GM19025 (cell line): ENCODE data around the gene SLC17A7.

Experiments
- ATAC-seq: cut with Tn5 transposase; IDR thresholded peaks from one replicate; pipeline ENCODE4 v1.9.1; 2021; ENCODE audit warnings: mild to moderate bottlenecking, low read depth, moderate library complexity; ENCODE audit not compliant: unreplicated experiment

SLC17A7 gene

DNA sequence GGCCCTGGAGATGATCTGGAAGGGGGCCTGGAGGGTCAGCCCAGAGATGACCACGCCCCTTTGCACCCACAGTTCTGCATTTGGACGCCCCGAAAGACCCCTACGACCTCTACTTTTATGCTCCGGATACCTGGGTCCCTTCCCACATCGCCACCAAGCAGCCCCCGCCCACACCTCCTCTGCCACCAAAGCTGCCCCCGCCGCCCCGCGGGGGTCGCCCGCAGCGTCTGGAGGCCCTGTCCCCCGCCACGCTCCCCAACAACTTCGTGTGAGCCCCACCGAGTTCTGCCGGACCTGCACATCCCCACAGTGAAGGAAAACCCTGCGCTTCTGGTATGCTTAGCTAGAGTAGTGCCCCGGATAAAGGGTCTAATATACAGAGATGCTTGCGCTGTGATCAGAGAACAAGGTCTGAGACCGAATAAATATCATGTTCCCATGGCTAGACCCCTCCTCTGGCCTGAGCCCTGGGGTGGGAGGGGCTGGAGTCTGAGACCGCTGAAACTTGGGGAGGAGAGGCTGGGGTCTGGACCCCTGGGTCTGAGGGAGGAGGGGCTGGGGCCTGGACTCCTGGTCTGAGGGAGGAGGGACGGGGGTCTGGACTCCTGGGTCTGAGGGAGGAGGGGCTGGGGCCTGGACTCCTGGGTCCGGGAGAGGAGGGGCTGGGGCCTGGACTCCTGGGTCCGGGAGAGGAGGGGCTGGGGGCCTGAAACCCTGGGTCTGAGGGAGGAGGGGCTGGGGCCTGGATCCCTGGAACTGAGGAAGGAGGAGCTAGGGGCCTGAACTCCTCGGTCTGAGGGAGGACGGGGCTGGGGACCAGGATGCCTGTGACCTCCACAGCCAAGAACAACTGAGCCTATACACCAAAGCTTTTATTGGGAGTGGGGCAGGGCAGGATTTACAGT lies 12.5 kb downstream of the SLC17A7 start:
- no peak for ATAC-seq

DNA sequence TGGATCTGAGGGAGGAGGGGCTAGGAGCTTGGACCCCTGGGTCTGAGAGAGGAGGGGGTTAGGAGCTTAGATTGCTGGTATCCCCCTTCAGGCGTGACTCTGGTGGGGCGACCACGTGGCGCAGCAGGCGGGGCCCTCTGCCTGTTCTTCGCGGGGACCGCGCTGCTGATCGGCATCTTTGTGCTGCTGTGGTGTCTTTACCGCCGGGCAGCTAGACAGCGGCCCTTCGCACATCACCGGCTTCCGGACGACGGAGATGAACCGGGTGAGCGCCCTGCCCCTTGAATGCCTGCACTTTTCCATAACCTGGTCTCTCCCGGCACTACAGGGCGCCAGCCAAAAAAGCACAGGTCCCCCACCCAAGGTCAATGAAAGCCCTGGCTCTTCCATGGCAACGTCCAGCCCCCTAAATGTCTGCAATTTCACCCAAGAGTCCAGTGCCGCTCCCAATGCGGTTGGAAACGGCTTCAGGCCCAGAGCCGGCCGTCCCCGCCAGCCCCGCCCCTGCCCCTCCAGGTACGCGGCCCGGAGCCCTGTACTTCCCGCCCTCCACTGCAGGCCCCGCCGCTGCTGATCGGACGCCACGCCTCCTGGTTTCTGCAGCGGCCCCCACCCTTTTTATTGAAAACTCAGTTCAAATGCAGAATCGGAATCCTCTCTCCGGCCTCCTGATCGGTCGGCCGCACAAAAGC lies 13.3 kb downstream of the SLC17A7 start:
- ATAC-seq = no peak

GRCh38 chr19:49427339-49427738 lies 14.0 kb downstream of the SLC17A7 start:
- no peak for ATAC-seq

- ATAC-seq = no peak
These were observed 15.3 kb downstream of the SLC17A7 start for GRCh38 chr19:49425922-49426592.

DNA sequence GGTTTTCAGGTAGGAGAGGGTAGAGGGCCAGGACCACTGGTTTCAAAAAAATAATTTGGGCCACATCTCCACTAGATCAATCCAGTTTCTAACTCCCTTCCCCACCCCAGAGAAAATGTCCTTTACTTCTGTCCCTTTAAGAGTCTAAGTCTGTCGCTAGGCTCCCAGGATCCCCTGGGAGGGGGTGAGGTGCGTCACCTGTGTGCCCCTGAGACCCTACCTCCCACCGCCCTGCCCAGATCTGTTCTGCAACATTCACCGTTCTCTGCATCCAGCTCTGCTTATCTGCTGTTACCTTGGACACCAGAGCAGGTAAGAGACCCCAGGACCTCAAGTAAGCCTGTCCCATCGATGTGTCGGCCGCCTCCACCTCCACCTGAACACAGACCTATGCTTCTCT lies 16.1 kb downstream of the SLC17A7 start, which contains the start of gene GFY:
Gene GFY, plus strand, starts transcription at position 211 of the 400 bp plus-strand sequence. CDS start 1,043 bp downstream, outside the sequence.
- no peak for ATAC-seq

GRCh38 chr19:49423985-49424303 lies 17.4 kb downstream of the SLC17A7 start:
- ATAC-seq = no peak

- no peak for ATAC-seq
These were observed 18.0 kb downstream of the SLC17A7 start, which contains the start of gene PTH2 for GRCh38 chr19:49423071-49423984. Gene PTH2, minus strand, starts transcription at chr19:49423441. Its CDS starts 102 bp downstream, at chr19:49423339.

DNA sequence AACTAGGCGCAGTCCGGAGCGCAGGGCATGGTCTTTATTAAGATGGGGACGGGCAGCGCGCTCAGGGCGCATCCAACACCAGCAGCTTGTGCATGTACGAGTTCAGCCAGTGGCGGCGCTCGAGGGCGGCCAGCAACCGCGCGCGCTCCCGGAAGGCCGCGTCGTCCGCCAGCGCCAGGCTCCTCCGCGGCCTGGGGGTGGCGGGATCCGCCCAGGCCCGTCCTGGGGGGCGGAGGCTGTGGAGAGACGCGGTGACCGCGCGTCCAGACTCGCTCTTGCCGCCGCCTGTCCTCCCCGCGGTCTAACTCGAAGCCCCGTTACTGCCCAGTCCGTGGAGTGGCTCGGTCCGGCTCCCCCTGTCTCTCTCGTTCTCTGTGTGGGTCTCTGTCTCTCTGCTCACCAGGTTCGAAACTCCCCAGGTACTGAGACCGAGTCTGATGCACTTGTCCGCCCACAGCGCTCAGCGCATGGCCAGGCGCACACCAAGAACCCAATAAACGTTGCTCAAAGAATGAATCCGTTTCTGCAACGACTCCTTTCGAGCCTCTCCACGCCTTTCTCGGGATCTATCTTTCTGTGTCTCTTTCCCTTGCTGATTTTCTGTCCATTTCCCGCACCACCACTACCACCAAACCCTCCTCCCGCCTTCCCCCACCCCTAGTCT lies 18.8 kb downstream of the SLC17A7 start:
- no peak for ATAC-seq

- no peak for ATAC-seq
These were observed 19.5 kb downstream of the SLC17A7 start for GRCh38 chr19:49421878-49422202.

- no peak for ATAC-seq
These were observed 20.1 kb downstream of the SLC17A7 start for GRCh38 chr19:49421039-49421877.

DNA sequence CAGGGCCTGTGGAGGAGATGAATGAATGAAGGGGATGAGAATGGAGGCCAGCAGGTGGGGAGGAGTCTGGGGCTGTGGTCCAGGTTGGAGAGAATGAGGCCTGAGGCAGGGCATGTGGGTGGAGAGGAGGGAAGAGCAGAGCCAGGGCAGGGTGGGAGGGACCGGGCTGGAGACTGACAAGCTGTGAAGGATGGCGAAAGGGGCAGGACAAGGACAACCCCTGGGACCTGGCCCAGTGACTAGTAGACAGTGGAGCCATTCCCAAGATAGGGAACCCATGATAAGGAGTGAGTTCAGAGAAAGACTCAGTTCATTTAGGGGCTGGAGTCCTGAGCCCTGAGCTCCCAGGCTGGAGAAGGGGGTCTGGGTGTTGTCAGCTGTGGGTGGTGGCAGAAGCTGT lies 21.1 kb downstream of the SLC17A7 start:
- ATAC-seq = no peak

DNA sequence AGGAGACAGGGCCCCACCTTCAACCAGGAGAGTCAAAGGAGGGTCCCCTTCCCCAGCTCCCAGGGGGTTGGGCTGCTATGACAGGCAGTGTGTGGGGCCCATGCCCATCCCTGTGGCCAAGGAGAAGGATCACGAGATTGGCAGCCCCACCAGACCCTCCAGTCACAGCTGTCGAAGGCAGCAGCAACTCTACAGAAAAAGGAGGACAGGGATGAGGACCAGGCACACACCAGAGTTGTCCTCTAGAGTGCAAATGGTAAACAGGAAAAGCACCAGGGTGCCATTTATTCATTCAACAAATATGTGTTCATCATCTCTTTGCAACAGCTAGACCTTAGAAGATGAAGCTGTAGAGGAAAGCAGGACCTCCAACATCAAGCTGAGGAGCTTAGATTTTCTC lies 22.2 kb downstream of the SLC17A7 start:
- no peak for ATAC-seq

DNA sequence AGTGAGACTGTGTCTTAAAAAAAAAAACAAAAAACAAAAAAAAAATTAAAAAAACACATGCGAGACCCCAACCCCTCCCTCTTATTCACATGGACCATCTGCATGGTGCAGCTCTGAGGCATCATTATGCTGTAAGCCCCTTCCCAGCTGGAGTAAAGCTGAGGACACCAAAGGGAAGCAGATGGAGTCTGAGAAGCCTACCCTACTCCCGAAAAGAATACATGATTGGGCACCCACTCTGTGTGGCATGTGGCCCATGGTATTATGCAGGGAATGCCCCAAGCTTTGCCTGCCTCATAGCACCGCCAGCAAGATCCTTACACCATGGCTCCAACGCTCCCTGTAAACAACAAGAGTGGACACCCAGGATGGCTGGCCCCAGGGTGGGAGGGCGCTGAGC lies 22.8 kb downstream of the SLC17A7 start:
- no peak for ATAC-seq

DNA sequence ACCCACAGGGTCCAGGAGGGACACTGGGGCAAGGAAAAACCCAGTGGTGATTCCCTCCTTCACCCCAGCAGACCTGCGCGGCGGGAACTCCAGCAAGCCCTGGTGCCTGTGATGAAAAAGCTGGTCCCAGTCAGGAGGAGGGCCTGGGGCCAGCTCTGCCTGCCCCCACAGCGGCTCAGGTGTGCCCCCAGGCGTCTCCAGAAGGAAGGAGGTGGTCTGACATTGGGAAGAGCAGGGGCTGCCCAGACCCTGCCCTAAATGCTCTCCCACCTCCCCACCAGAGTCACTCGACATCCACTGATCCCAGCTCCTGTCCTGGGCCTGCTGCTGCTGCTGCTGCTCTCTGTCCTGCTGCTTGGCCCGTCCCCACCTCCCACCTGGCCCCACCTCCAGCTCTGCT lies 24.2 kb downstream of the SLC17A7 start:
- ATAC-seq = no peak

DNA sequence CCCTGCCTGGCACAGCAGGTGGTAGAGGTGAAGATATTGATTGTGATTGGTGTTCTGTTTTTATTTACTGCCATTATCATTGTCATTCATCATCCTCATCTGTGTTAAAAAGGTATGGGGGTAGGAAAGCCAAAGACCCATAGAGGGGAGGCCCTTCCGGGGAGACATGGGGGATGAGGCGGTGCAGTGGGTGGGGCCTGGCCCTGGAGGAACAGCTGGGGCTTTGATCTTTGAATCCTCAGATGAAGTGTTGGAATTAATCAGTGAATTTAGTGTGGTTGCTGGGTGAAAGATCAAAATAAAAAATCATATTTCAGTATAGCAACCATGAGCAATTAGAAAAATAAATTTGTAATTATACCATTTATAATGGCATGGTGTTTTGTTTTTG lies 25.5 kb downstream of the SLC17A7 start:
- ATAC-seq = no peak

- ATAC-seq = no peak
These were observed 26.1 kb downstream of the SLC17A7 start for GRCh38 chr19:49415102-49415809.

- no peak for ATAC-seq
These were observed 27.1 kb downstream of the SLC17A7 start for GRCh38 chr19:49414256-49414655.

DNA sequence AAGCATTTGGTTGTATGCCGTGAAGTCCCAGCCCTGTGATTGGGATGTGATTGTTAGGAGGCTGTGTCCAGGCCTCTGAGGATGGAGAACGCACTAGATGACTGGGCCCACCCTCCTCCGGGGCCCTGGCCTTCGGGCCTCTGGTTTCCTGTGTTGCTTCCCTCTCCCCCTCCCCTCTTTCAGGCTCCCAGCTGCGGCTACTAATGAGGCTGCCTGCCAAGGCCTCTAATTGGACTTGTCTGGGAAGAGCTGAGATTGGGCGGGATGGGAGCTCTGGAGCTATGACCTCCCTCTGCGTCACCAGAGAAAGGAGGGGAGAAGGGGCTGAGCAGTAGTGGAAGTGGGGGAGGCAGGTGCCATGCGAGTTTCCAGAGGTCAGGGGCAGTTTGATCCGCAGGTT lies 28.0 kb downstream of the SLC17A7 start:
- ATAC-seq = no peak
